Measurements from ENCODE around the gene DCTN5.

- TF ChIP-seq POLR2AphosphoS5 (IDR thresholded peaks at IDR 0.05) (no peak), POLR2A (IDR thresholded peaks at IDR 0.05) (no peak), CTCF (IDR thresholded peaks at IDR 0.05) (no peak), EP300 (IDR thresholded peaks at IDR 0.05) (no peak)
These were observed 38.2 kb downstream of the DCTN5 start for GRCh38 chr16:23679274-23679985.
